PC-3 (cell line): ENCODE measurements around the gene SAPCD2. TPM values are rescaled to one million over a fixed set of nuclear protein-coding genes. Genes with fewer than 3 reads are reported as not detected.

Experiments used
- ATAC-seq: fragments of 200-7000 bp; cut with Tn5 transposase; 2 replicates; pipeline ENCODE4 v1.9.1; 2020; ENCODE audit warnings: mild to moderate bottlenecking, moderate library complexity
- BruUV-seq: library from RNA; stranded (reverse); fragments of 400-500 nt; replicated peaks from 2 replicates; lab custom pipeline; 2021; lab: Mats Ljungman, UMichigan
- CTCF ChIA-PET: fragments of 300-600 bp; sonication (Branson Sonifier 250); formaldehyde crosslinking; loops from one replicate; lab custom pipeline; 2022; ENCODE audit warnings: antibody characterized with exemption; lab: Charles Lee
- POLR2A ChIA-PET: fragments of 300-600 bp; sonication (Branson Sonifier 250); formaldehyde crosslinking; loops from one replicate; lab custom pipeline; 2022; ENCODE audit warnings: antibody characterized with exemption; ENCODE audit not compliant: unreplicated experiment; lab: Charles Lee
- DNase-seq: peaks from one replicate; pipeline ENCODE4 v3.0.0-alpha.2; 2015
- H2AFZ ChIP-seq: fragments of 300-600 bp; sonication (generic); 2 replicates; pipeline ENCODE4 v1.6.0; 2016; ENCODE audit warnings: antibody characterized with exemption, low read length
- H3F3A ChIP-seq: fragments of 300-600 bp; sonication (generic); one replicate; pipeline ENCODE4 v1.6.0; 2017; ENCODE audit warnings: antibody characterized with exemption, low read length, control low read depth, mild to moderate bottlenecking; ENCODE audit not compliant: unreplicated experiment
- H3K27ac ChIP-seq: fragments of 300-600 bp; sonication (generic); 2 replicates; pipeline ENCODE4 v1.5.1; 2016; ENCODE audit warnings: mild to moderate bottlenecking, low read length
- H3K27me3 ChIP-seq: fragments of 300-600 bp; sonication (generic); 2 replicates; pipeline ENCODE4 v1.6.1; 2016; ENCODE audit warnings: low read length, mixed read lengths
- H3K36me3 ChIP-seq: fragments of 300-600 bp; sonication (generic); 2 replicates; pipeline ENCODE4 v1.6.1; 2016; ENCODE audit warnings: low read depth, mixed run types, low read length, mixed read lengths
- H3K4me1 ChIP-seq: fragments of 300-600 bp; sonication (generic); 2 replicates; pipeline ENCODE4 v1.5.1; 2016; ENCODE audit warnings: low read length; ENCODE audit not compliant: insufficient read depth
- H3K4me2 ChIP-seq: fragments of 300-600 bp; sonication (generic); 2 replicates; pipeline ENCODE4 v1.6.0; 2016; ENCODE audit warnings: low read length
- H3K4me3 ChIP-seq: fragments of 300-600 bp; sonication (generic); 2 replicates; pipeline ENCODE4 v1.5.1; 2016; ENCODE audit warnings: mild to moderate bottlenecking, low read length, mixed read lengths
- H3K79me2 ChIP-seq: fragments of 300-600 bp; sonication (generic); 2 replicates; pipeline ENCODE4 v1.6.1; 2017; ENCODE audit warnings: low read length, mixed read lengths
- H3K9ac ChIP-seq: fragments of 300-600 bp; sonication (generic); 2 replicates; pipeline ENCODE4 v1.6.0; 2016; ENCODE audit warnings: mild to moderate bottlenecking, low read length
- H3K9me2 ChIP-seq: fragments of 300-600 bp; sonication (generic); replicated peaks from 2 replicates; pipeline ENCODE4 v1.6.1; 2016; ENCODE audit warnings: mixed run types, low read length, mixed read lengths
- H3K9me3 ChIP-seq: fragments of 300-600 bp; sonication (generic); 2 replicates; pipeline ENCODE4 v1.6.1; 2016; ENCODE audit warnings: low read length, mixed read lengths
- H4K20me1 ChIP-seq: fragments of 300-600 bp; sonication (generic); 2 replicates; pipeline ENCODE4 v1.6.1; 2016; ENCODE audit warnings: low read length, mixed read lengths
- EZH2 ChIP-seq: fragments of 300-600 bp; sonication (generic); IDR thresholded peaks from one replicate; pipeline ENCODE4 v1.6.1; 2017; ENCODE audit warnings: antibody characterized with exemption, mild to moderate bottlenecking, low read length; ENCODE audit not compliant: unreplicated experiment
- EZH2phosphoT487 ChIP-seq: fragments of 300-600 bp; sonication (generic); IDR thresholded peaks from 2 replicates; pipeline ENCODE4 v1.6.1; 2018; ENCODE audit warnings: mild to moderate bottlenecking, antibody characterized with exemption, low read length, borderline replicate concordance
- intact Hi-C: fragments of 100-400 bp; cut with micrococcal nuclease; formaldehyde crosslinking; loops from 2 replicates; pipeline ENCODE4 v1.9.0; 2023
- total RNA-seq: library from RNA; depleted of rRNA; stranded (reverse); fragments of >200 nt; gene quantifications from 2 replicates; pipeline ENCODE4 v1.2.3, GENCODE V29; 2014
- TF ChIP-seq, protein P1 (sequence below): fragments of 300-600 bp; sonication (generic); conservative IDR thresholded peaks from 2 replicates; pipeline ENCODE4 v1.5.1; 2017; ENCODE audit warnings: antibody characterized with exemption, low read depth, mild to moderate bottlenecking, low read length

Gene SAPCD2
- total RNA-seq, 1 experiment from 2014 or later = 98.4 TPM

DNA sequence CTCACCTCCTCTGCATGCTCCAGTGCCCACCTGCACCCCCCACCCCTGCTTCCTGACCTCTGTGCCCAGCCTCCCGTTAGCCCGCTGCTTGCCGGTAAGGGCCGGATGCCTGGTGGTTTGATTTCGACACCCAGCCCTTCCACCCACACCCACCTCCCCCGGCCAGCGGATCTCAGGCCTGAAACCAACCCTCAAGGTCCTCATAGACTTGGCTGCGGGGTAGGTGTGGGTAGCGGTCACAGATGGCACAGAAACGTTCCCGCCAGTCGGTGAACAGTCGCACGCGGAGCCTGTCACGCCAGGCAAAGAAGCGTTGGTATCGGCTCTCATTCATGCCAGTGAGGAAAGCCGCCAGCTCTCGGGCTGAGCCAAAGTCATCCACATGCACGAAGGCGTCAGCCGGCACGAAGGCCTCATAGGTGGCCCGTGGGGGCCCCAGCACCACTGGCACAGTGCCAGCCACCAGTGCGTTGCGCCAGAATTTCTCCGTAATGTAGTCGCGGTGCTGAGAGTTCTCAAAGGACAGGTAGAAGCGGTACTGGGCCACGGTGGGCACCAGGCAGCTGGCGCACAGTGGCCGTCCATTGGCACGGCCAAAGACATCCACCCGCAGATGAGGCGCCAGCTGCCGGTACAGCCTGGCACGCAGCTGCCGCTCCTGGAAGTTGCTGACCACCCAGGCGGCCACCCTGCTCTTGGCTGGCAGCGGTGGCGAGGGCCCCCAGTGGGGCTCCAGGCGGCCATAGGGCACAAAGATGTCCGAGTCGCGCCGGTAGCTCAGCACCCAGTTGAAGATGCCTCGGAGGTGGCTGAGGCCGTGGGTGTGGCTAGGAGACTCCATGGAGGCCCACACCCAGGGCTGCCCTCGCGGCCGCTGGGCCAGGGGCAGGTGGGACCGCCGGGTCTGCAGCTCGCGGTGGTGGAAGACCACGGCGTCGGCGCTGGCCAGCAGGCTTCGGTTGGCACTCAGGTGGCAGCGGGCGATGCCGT lies 39.5 kb downstream of the SAPCD2 start:
- ChIA-PET CTCF (no interaction called here), POLR2A (no interaction called here)
- no peaks in the 10 kb centered on the region for H3K27me3 ChIP-seq
- H3F3A ChIP-seq = no peaks in the 10 kb centered on the region
- no peaks in the 10 kb centered on the region for H3K36me3 ChIP-seq
- H3K9me2 ChIP-seq = no peaks in the 10 kb centered on the region
- ATAC-seq (no peak), DNase-seq (no peak)
- H4K20me1 ChIP-seq = no peaks in the 10 kb centered on the region
- H3K9me3 ChIP-seq = no peaks in the 10 kb centered on the region
- peaks cover 21% of the 10 kb centered on the region for H3K4me1 ChIP-seq
- BruUV-seq = no TSS peak
- H2AFZ ChIP-seq = no peak overlapping the region
- no peak for TF ChIP-seq EZH2
- TF ChIP-seq, protein P1, sequence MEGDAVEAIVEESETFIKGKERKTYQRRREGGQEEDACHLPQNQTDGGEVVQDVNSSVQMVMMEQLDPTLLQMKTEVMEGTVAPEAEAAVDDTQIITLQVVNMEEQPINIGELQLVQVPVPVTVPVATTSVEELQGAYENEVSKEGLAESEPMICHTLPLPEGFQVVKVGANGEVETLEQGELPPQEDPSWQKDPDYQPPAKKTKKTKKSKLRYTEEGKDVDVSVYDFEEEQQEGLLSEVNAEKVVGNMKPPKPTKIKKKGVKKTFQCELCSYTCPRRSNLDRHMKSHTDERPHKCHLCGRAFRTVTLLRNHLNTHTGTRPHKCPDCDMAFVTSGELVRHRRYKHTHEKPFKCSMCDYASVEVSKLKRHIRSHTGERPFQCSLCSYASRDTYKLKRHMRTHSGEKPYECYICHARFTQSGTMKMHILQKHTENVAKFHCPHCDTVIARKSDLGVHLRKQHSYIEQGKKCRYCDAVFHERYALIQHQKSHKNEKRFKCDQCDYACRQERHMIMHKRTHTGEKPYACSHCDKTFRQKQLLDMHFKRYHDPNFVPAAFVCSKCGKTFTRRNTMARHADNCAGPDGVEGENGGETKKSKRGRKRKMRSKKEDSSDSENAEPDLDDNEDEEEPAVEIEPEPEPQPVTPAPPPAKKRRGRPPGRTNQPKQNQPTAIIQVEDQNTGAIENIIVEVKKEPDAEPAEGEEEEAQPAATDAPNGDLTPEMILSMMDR = no peak
- TF ChIP-seq EZH2phosphoT487 = no peak
- intact Hi-C loops = no loop called here
- no peak overlapping the region for H3K4me2 ChIP-seq
- H3K79me2 ChIP-seq = peaks cover 12% of the 10 kb centered on the region; the same call in 1 of the 2 replicates
- H3K4me3 ChIP-seq = no peak overlapping the region
- H3K9ac ChIP-seq = no peak overlapping the region
- H3K27ac ChIP-seq = no peak overlapping the region

DNA sequence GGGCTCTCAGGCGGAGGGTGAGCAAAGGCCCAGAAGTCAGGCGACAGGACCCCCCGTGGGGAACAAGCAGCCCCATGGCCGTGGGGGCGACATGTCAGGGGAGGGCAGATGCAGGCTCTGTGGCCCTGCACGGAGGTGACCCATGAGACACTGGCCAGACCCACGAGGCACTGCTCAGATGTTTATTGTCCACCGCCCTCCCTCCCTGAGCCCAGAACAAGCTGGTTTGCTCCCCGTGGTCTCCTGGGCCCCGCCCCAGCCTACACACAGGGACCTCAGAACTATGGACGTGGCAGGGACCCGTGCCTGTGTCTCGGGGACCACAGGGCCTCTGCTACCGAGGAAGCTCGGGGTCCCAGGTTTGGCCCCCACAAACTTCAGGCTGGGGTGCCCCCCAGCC lies 40.4 kb downstream of the SAPCD2 start:
- Histone ChIP-seq H3K36me3 (no peaks in the 10 kb centered on the region), H3K4me3 (no peak overlapping the region), H3K4me1 (peaks cover 20% of the 10 kb centered on the region), H3K27me3 (no peaks in the 10 kb centered on the region), H3K9ac (no peak overlapping the region), H3K79me2 (peaks cover 12% of the 10 kb centered on the region; the same call in 1 of the 2 replicates), H3K9me2 (no peaks in the 10 kb centered on the region), H3F3A (no peaks in the 10 kb centered on the region), H4K20me1 (no peaks in the 10 kb centered on the region), H3K9me3 (no peaks in the 10 kb centered on the region), H3K4me2 (no peak overlapping the region), H3K27ac (no peak overlapping the region), H2AFZ (no peak overlapping the region)
- BruUV-seq = no TSS peak
- TF ChIP-seq EZH2phosphoT487 (no peak), EZH2 (no peak)
- TF ChIP-seq, protein P1 = no peak
- DNase-seq (no peak), ATAC-seq (no peak)
- intact Hi-C loops = no loop called here
- CTCF ChIA-PET = interaction anchor here (0.5 to 1.3 kb wide), 9 partner anchors 15 to 137 kb away, joined by 3 to 12 read pairs (median 4); partner anchors contain the start of genes CLIC3, PAXX and SAPCD2
- POLR2A ChIA-PET = interaction anchor here (0.6 kb wide), 1 partner anchor 28 kb away, joined by 3 read pairs; no protein-coding TSS in a partner anchor
